HG03520 (cell line): ENCODE measurements around the gene VTI1A.
"Not testable (repeated sequence)": the region's sequence is repeated elsewhere in the genome, so short reads cannot be mapped to it uniquely, and the experiment has no call there.

Experiments
- ATAC-seq: cut with Tn5 transposase; IDR thresholded peaks from one replicate; pipeline ENCODE4 v1.9.1; 2021; ENCODE audit warnings: mild to moderate bottlenecking, moderate library complexity; ENCODE audit not compliant: unreplicated experiment

Gene VTI1A

GRCh38 chr10:112446855-112447619, at the start of gene VTI1A, which contains the start of gene ZDHHC6:
VTI1A (plus strand) TSS chr10:112447215; CDS start chr10:112447374, 159 bp downstream.
ZDHHC6 (minus strand) TSS chr10:112446914; CDS start chr10:112445436, 1,478 bp downstream.
- peak; percentile 90 for ATAC-seq

DNA sequence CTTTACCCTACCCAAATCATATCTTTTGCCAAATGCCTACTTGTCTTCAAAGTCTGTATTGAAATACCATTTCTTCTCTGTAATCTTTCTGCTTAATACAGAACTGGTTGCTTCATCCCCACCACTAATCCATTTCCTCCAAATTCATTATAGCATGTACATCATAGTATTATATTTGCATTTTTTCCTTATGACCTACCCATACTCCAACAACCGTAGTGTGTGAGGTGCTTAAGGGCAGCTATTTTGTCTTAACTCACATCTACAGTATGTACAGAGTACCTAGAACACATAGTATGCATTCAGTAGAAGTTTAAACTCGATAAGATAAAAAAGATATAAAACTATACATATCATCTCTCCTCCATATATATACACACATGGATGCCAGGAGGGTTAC, 49.4 kb upstream of the VTI1A start:
- ATAC-seq, result no peak

GRCh38 chr10:112402917-112403316, 44.1 kb upstream of the VTI1A start:
- ATAC-seq, result no peak

DNA sequence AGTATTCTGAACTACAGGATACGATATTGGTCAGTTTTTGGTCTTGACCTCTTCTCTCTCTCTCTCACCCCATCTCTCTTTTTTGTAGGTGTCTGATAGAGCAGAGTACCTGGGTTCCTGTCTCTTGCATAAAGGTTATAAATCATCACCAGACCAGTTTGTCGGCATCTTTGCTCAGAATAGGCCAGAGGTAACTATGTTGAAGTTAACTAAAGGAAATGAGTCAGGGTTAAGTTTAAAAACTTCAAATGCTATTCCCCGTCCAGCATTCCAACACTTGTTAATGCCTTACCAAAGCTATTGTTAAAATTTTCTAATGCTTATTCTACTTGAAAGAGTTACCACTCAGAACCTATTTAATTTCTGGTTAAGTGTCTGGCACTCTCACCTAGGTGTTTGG, 42.4 kb upstream of the VTI1A start:
- ATAC-seq, result no peak

DNA sequence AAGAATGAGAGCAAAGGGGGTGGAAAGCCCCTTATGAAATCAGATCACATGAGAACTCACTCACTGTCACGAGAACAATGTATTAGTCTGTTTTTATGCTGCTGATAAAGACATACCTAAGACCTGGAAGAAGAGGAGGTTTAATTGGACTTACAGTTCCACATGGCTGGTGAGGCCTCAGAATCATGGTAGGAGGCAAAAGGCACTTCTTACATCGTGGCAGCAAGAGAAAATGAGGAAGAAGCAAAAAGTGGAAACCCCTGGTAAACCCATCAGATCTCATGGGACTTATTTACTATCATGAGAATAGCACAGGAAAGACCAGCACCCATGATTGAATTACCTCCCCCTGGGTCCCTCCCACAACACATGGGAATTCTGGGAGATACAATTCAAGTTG, 40.2 kb upstream of the VTI1A start:
- ATAC-seq, result not testable (repeated sequence)

DNA sequence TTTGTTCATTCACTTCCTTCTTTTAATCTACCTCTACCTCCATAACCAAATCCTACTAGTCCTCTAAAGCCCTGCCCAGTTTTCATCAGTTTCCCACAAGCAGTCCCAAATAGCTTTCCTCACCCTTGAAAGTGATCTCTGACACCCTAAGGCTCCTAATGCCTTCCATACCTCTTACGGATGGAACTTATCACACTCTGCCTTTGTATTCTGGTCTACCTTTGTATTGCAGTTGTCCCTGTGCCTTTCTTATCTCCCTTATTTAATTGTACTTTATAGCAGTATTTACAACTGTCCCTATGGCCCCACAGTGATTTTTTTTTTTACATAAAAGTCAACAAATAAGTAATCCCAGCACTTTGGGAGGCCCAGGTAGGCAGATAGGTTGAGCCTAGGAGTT, 39.3 kb upstream of the VTI1A start:
- ATAC-seq, result no peak

- no peak for ATAC-seq
These were observed 37.7 kb upstream of the VTI1A start for GRCh38 chr10:112409299-112409698.

DNA sequence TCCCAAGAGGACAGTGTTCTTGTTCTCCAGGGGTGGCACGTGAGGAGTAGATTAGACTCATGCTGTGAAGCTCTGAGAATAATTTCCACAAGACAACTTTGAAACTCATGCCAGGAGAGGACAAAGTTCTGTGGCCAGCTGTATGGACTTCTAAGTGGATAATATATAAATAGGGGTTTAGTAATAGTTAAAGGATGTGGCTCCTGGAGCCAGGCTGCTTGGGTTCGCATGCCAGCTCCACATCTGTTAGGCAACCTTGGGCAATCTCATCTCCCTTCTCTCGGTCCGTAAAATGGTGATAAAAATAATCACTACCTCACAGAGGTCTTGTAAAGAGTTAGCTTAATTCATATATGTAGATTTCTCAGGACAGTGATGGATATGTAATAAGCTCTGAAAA, 37.3 kb upstream of the VTI1A start:
- no peak for ATAC-seq

DNA sequence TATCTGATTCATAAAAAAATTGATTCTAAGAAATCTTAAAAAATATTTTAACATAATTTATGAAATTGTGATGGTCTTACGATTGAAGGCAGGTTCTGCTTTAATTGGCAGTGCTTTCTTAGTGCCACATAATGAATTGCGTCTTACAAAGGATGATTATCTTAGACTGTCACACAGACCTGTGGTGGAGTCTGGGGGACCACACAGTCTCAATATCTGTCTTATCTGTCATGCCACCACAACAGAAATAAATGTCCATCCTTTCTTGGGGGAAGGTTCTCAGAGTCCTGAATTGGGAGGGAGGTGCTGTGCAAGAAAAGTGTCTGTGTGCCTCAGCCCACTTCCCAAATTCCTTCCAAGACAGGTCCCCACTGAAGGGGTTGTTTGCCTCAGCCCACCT, 34.3 kb upstream of the VTI1A start:
- no peak for ATAC-seq

GRCh38 chr10:112421731-112422130, 25.3 kb upstream of the VTI1A start:
- no peak for ATAC-seq

GRCh38 chr10:112424651-112425050, 22.4 kb upstream of the VTI1A start:
- no peak for ATAC-seq

- no peak for ATAC-seq
These were observed 20.9 kb upstream of the VTI1A start for GRCh38 chr10:112426111-112426510.

DNA sequence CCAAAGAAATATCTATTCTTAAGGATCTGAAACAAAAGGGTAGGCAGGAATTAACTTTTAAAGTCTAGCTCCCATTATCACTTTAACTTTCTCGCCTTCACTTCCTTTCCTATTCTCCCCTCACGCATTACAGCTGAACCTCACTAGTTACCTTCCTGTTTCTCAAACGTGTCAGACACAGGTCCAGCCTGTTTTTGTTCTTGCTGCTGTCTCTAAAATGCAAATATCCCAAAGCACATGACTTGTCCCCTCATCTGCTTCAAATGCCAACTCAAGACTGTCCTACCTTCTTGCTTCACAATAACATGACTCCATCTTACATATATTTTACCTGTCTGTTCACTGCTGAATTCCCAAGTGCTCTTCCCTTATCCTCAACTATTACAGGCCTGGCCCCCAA, 17.9 kb upstream of the VTI1A start:
- no peak for ATAC-seq

DNA sequence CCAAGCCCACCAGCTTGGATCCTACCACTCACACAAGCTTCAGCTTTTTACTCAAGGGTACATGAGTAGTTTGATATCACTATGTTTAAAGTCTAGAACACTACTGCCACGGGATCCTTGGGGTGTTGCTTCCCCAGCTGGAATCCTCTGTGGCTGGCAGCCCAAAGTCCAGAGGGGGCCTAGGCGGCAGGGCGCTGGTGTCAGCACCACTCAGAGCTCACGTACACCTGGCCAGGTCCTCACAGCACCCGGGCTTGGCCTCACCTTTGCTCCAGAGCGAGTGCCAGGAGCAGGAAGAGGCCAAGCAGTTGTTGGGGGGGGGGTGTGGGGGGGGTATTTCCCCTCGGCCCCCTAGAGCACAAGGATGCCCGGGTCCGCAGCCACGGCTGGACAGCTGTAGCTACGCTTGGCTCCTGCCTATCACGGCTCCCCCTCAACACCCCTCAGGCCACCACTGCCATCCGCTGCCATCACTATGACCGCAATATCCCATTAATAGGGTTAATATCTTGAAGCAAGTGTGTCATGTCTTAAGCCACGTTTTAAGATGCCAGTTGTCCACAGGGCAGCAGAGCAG, 17.3 kb upstream of the VTI1A start:
- ATAC-seq, result no peak

- ATAC-seq, result no peak
These were observed 13.9 kb upstream of the VTI1A start for GRCh38 chr10:112433136-112433535.

- no peak for ATAC-seq
These were observed 11.9 kb upstream of the VTI1A start for GRCh38 chr10:112434988-112435619.

DNA sequence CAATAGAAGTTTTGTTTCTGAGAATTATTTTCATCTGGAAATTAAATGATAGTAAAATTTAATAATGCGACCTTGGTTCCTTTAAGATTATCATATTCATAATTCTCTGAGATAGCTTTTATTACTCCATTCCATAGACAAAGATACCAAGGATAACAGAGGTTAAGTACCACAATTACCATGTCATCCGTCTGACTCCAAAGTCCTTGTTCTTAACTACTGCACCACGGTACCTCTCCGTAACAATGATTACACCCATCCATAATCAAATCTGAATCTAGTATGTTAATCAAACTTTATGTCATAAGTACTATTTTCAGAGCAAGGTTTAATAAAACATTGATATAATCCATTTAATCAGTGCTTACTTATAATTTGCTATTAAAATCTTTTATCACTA, 8.7 kb upstream of the VTI1A start:
- ATAC-seq, result no peak

DNA sequence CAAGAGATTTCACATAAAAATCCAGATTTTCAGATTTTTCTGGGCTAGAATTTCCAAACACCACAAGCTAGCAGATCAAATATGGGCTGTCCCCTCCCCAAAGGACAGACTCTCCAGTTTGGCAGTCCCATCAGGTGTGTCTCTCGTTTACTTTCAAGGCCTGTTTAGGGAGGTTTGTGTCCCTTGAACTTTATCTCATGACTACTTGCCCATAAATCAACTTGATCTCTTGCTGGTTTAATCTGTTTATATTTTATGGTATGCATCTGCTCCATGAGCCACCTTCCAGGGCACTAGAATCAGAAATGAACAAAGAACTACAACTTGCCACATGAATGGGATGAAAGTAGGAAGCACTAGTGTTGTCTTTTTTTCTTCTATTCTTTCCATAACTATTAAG, 5.5 kb upstream of the VTI1A start:
- ATAC-seq, result no peak

- no peak for ATAC-seq
These were observed 5.0 kb upstream of the VTI1A start for GRCh38 chr10:112442063-112442462.

GRCh38 chr10:112446055-112446854, 760 bp upstream of the VTI1A start:
- ATAC-seq, result no peak

- no peak for ATAC-seq
These were observed 559 bp downstream of the VTI1A start for GRCh38 chr10:112447620-112447928.

DNA sequence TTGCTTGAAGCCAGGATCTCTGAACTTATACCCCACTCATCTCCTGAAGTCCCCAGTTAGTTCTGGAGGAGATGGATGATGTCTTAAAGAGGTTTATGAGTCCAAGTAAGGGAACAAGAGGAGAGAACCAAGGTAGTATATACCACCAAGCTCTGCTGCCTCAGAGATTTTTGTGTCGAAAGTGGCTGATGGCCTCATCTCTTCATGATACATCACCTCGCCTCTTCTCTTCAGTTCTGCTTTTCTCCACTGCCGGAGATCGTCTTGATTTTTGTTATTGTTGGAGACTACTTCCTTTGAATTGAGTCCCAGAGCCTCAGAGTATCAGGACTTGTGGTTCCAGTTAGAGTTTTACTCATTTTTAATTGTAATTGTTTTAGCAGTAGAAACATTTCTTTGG, 1.9 kb downstream of the VTI1A start:
- no peak for ATAC-seq
